ENCODE data around the gene EEFSEC. TPM values are rescaled to one million over a fixed set of nuclear protein-coding genes. Genes with fewer than 3 reads are reported as not detected.

Gene EEFSEC
- total RNA-seq, 1 experiment from 2014 or later = 14.6 TPM

- Mint-ChIP-seq H3K4me3 (ENCODE audit: unreplicated experiment) (no peak overlapping the region), H3K9me3 (ENCODE audit: unreplicated experiment) (no peaks in the 10 kb centered on the region), H3K27ac (ENCODE audit: low read depth, unreplicated experiment) (no peak overlapping the region), H3K36me3 (ENCODE audit: insufficient read depth, unreplicated experiment) (peaks cover 6% of the 10 kb centered on the region), H3K4me1 (ENCODE audit: insufficient read depth, unreplicated experiment) (no peaks in the 10 kb centered on the region), H3K27me3 (ENCODE audit: insufficient read depth, unreplicated experiment) (peaks cover 59% of the 10 kb centered on the region)
- BruUV-seq (replicated peaks) = no TSS peak
- ChIA-PET CTCF (interaction anchor here (0.7 kb wide), 1 partner anchor 111 kb away, joined by 3 read pairs; no protein-coding TSS in a partner anchor), POLR2A (no interaction called here)
- TF ChIP-seq, protein P1, sequence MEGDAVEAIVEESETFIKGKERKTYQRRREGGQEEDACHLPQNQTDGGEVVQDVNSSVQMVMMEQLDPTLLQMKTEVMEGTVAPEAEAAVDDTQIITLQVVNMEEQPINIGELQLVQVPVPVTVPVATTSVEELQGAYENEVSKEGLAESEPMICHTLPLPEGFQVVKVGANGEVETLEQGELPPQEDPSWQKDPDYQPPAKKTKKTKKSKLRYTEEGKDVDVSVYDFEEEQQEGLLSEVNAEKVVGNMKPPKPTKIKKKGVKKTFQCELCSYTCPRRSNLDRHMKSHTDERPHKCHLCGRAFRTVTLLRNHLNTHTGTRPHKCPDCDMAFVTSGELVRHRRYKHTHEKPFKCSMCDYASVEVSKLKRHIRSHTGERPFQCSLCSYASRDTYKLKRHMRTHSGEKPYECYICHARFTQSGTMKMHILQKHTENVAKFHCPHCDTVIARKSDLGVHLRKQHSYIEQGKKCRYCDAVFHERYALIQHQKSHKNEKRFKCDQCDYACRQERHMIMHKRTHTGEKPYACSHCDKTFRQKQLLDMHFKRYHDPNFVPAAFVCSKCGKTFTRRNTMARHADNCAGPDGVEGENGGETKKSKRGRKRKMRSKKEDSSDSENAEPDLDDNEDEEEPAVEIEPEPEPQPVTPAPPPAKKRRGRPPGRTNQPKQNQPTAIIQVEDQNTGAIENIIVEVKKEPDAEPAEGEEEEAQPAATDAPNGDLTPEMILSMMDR (IDR thresholded peaks at IDR 0.05; ENCODE audit: unreplicated experiment) = no peak
- DNase-seq (ENCODE audit: unreplicated experiment) = no peak
- intact Hi-C loops (cut with micrococcal nuclease) = no loop called here
Measured at GRCh38 chr3:128432971-128433836, 279.9 kb downstream of the EEFSEC start.

GRCh38 chr3:128433837-128434165 lies 280.5 kb downstream of the EEFSEC start:
- Mint-ChIP-seq H3K36me3 (ENCODE audit: insufficient read depth, unreplicated experiment) (peaks cover under 1% of the 10 kb centered on the region), H3K4me3 (ENCODE audit: unreplicated experiment) (no peak overlapping the region), H3K4me1 (ENCODE audit: insufficient read depth, unreplicated experiment) (no peaks in the 10 kb centered on the region), H3K27ac (ENCODE audit: low read depth, unreplicated experiment) (no peak overlapping the region), H3K27me3 (ENCODE audit: insufficient read depth, unreplicated experiment) (peaks cover 59% of the 10 kb centered on the region), H3K9me3 (ENCODE audit: unreplicated experiment) (no peaks in the 10 kb centered on the region)
- TF ChIP-seq, protein P1 (IDR thresholded peaks at IDR 0.05; ENCODE audit: unreplicated experiment) = no peak
- DNase-seq (ENCODE audit: unreplicated experiment) = no peak
- intact Hi-C loops (cut with micrococcal nuclease) = no loop called here
- ChIA-PET CTCF (interaction anchor here (1.5 kb wide), 1 partner anchor 63 kb away, joined by 4 read pairs; no protein-coding TSS in a partner anchor), POLR2A (interaction anchor here (0.7 kb wide), 1 partner anchor 8 kb away, joined by 3 read pairs; no protein-coding TSS in a partner anchor)
- no TSS peak for BruUV-seq (replicated peaks)

DNA sequence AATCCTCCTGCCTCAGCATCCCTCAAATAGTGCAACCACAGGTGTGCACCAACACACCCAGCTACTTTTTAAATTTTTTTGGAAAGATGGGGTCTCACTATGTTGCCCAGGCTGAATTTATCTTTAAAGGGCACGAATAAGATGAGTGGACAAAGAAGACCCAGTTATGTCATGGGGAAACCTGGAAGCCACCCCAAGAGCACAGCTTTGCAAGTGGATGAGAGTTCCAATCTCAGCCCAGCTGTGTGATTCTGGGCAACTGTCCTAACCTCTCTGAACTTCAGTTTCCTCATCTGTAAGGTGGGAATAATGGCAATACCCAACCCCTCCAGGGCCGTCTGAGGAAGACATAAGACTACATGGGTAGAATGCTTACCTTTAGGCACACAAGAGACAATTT lies 281.2 kb downstream of the EEFSEC start:
- TF ChIP-seq, protein P1 (IDR thresholded peaks at IDR 0.05; ENCODE audit: unreplicated experiment) = no peak
- H3K27ac Mint-ChIP-seq (ENCODE audit: low read depth, unreplicated experiment) = no peak overlapping the region
- BruUV-seq (replicated peaks) = no TSS peak
- H3K36me3 Mint-ChIP-seq (ENCODE audit: insufficient read depth, unreplicated experiment) = no peaks in the 10 kb centered on the region
- ChIA-PET CTCF (interaction anchor here (0.8 to 1.5 kb wide), 2 partner anchors 17 to 62 kb away, joined by 3 to 4 read pairs; no protein-coding TSS in a partner anchor), POLR2A (interaction anchor here (0.7 kb wide), 2 partner anchors 9 to 53 kb away, joined by 3 read pairs; no protein-coding TSS in a partner anchor)
- no peaks in the 10 kb centered on the region for H3K4me1 Mint-ChIP-seq (ENCODE audit: insufficient read depth, unreplicated experiment)
- no peak overlapping the region for H3K4me3 Mint-ChIP-seq (ENCODE audit: unreplicated experiment)
- H3K9me3 Mint-ChIP-seq (ENCODE audit: unreplicated experiment) = no peaks in the 10 kb centered on the region
- intact Hi-C loops (cut with micrococcal nuclease) = no loop called here
- H3K27me3 Mint-ChIP-seq (ENCODE audit: insufficient read depth, unreplicated experiment) = peaks cover 64% of the 10 kb centered on the region
- DNase-seq (ENCODE audit: unreplicated experiment) = no peak

DNA sequence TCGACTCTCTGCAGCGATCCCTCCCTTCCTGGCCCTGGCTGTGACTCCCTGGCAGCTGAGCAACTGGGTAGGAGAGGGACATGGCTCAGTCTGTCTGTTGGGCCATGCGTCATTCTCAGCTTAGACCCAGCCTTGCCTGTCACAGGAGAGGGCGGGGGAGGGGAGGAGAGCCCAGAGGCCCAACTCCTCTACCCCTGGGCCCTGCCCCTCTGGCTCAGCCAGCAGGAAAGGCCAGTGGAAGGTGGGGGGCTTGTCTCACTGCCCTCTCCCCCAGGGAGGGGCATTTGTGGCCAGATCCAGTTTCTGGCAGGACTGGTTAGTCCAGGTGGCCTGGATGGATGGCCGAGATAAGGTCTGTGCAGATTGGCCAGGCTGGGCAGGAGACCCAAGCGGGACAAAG lies 281.8 kb downstream of the EEFSEC start:
- peaks cover 64% of the 10 kb centered on the region for H3K27me3 Mint-ChIP-seq (ENCODE audit: insufficient read depth, unreplicated experiment)
- H3K4me1 Mint-ChIP-seq (ENCODE audit: insufficient read depth, unreplicated experiment) = no peaks in the 10 kb centered on the region
- DNase-seq (ENCODE audit: unreplicated experiment) = no peak
- H3K4me3 Mint-ChIP-seq (ENCODE audit: unreplicated experiment) = no peak overlapping the region
- H3K27ac Mint-ChIP-seq (ENCODE audit: low read depth, unreplicated experiment) = no peak overlapping the region
- H3K9me3 Mint-ChIP-seq (ENCODE audit: unreplicated experiment) = no peaks in the 10 kb centered on the region
- ChIA-PET CTCF (interaction anchor here (0.7 to 1.5 kb wide), 2 partner anchors 62 to 73 kb away, joined by 3 to 4 read pairs; no protein-coding TSS in a partner anchor), POLR2A (interaction anchor here (0.7 kb wide), 1 partner anchor 52 kb away, joined by 3 read pairs; no protein-coding TSS in a partner anchor)
- no TSS peak for BruUV-seq (replicated peaks)
- TF ChIP-seq, protein P1 (IDR thresholded peaks at IDR 0.05; ENCODE audit: unreplicated experiment) = no peak
- intact Hi-C loops (cut with micrococcal nuclease) = no loop called here
- H3K36me3 Mint-ChIP-seq (ENCODE audit: insufficient read depth, unreplicated experiment) = no peaks in the 10 kb centered on the region

All from MCF 10A (cell line).